Measurements from ENCODE around the gene FIBP. TPM values are rescaled to one million over a fixed set of nuclear protein-coding genes. Genes with fewer than 3 reads are reported as not detected.

Gene FIBP
- total and polyA plus RNA-seq, 2 of the 8 experiments (the other 6 are each of a cell fraction or from before 2014, with no cell fraction given), result 74.3 to 173 TPM

GRCh38 chr11:65906602-65907001, 18.3 kb upstream of the FIBP start (continued):
- no peak for TF ChIP-seq ATF3 (IDR thresholded peaks at IDR 0.05; ENCODE audit: insufficient read depth, low read depth, low read length)
- no peak for TF ChIP-seq SUZ12 (IDR thresholded peaks at IDR 0.05; ENCODE audit: low read length)
- TF ChIP-seq YY1 (IDR thresholded peaks at IDR 0.05; ENCODE audit: low read depth, low read length), result no peak
- no peak for TF ChIP-seq JUN (IDR thresholded peaks at IDR 0.05; ENCODE audit: low read depth, low read length)
- no peak for TF ChIP-seq CTBP2 (IDR thresholded peaks at IDR 0.05; ENCODE audit: borderline replicate concordance, insufficient read depth, insufficient read length, low read length)
- TF ChIP-seq CEBPB (IDR thresholded peaks at IDR 0.05; ENCODE audit: low read depth, low read length), result no peak
- no peak for TF ChIP-seq SIRT6 (IDR thresholded peaks at IDR 0.05; ENCODE audit: low read length)
